ENCODE data around the gene DGKD.

GRCh38 chr2:233455006-233455405, 100.7 kb downstream of the DGKD start:
- TF ChIP-seq CTCF (IDR thresholded peaks at IDR 0.05; ENCODE audit: insufficient read depth, low read length, poor library complexity, severe bottlenecking) = no peak
- no peak for TF ChIP-seq EZH2phosphoT487 (conservative IDR thresholded peaks at IDR 0.05; ENCODE audit: low read length)
